ENCODE data around the gene MAN1C1. TPM values are rescaled to one million over a fixed set of nuclear protein-coding genes. Genes with fewer than 3 reads are reported as not detected.

The MAN1C1 gene
- total RNA-seq, 1 experiment from 2014 or later, result 9.3 TPM

- Histone ChIP-seq H2AK5ac (ENCODE audit: insufficient read length, low read length) (no peak overlapping the region), H2BK120ac (ENCODE audit: low read depth, low read length, poor library complexity, severe bottlenecking) (no peak overlapping the region), H2AFZ (ENCODE audit: low read length) (no peak overlapping the region), H2BK12ac (ENCODE audit: insufficient read length, low read depth, low read length) (no peak overlapping the region), H3K23me2 (ENCODE audit: insufficient read length, low read depth, low read length, poor library complexity, severe bottlenecking) (no peaks in the 10 kb centered on the region), H3K4me1 (ENCODE audit: insufficient read depth, low read length) (no peaks in the 10 kb centered on the region), H3T11ph (ENCODE audit: low read length) (no peak overlapping the region), H4K5ac (ENCODE audit: insufficient read length, low read depth, low read length) (no peak overlapping the region), H3K9me3 (ENCODE audit: control insufficient read depth, low read depth, low read length) (no peaks in the 10 kb centered on the region), H4K20me1 (ENCODE audit: control insufficient read depth, insufficient read depth, insufficient read length) (no peaks in the 10 kb centered on the region), H2BK20ac (ENCODE audit: low read depth, low read length, poor library complexity, severe bottlenecking) (no peak overlapping the region), H4K8ac (replicated peaks; ENCODE audit: insufficient read length, low read depth, low read length) (no peak overlapping the region), H3K27me3 (ENCODE audit: insufficient read depth, low read length) (no peaks in the 10 kb centered on the region; the same call in 1 of the 2 replicates), H3K79me2 (ENCODE audit: insufficient read depth, low read length) (no peaks in the 10 kb centered on the region), H3K79me1 (ENCODE audit: insufficient read depth, low read depth, low read length, poor library complexity, severe bottlenecking) (no peaks in the 10 kb centered on the region), H3K18ac (ENCODE audit: insufficient read length, low read depth, low read length) (no peak overlapping the region), H3K9ac (ENCODE audit: extremely low read depth, insufficient read length, low read length) (no peak overlapping the region), H2BK15ac (ENCODE audit: low read depth, low read length) (no peak overlapping the region), H3K23ac (ENCODE audit: insufficient read length, low read depth, low read length) (no peak overlapping the region), H3K4me2 (ENCODE audit: insufficient read depth, insufficient read length, low read length) (no peak overlapping the region), H3K27ac (ENCODE audit: insufficient read length, low read depth, low read length) (no peak overlapping the region), H3K4ac (ENCODE audit: low read depth, low read length) (no peak overlapping the region), H4K91ac (ENCODE audit: insufficient read length, low read depth, low read length) (no peak overlapping the region), H3K14ac (ENCODE audit: insufficient read depth, low read length) (no peak overlapping the region), H3K56ac (ENCODE audit: insufficient read length, low read depth, low read length) (no peak overlapping the region), H2BK5ac (ENCODE audit: insufficient read length, low read length) (no peak overlapping the region)
- Mint-ChIP-seq H3K27ac (0 out of 7 replicates have a peak overlapping the region, but pooled peaks of 1 of the 3 experiments have one; percentile 58), H3K9me3 (peaks cover 4% of the 10 kb centered on the region in 2 experiments; a peak in 2 of 5 replicates), H3K4me1 (peaks cover 20 to 23% of the 10 kb centered on the region in 2 experiments), H3K4me3 (no peak overlapping the region), H3K27me3 (ENCODE audit: low read depth) (peaks cover 6% of the 10 kb centered on the region), H3K36me3 (ENCODE audit: insufficient read depth in 1 of 3, low read depth in 3 of 3) (no peaks in the 10 kb centered on the region; a peak in 2 of 7 replicates)
- DNase-seq, result no peak
- no CpG with 5 or more reads among the region's 4 CpGs for WGBS (ENCODE audit: extremely low coverage, insufficient read length, low lambda C conversion rate)
- TF ChIP-seq, protein P1, sequence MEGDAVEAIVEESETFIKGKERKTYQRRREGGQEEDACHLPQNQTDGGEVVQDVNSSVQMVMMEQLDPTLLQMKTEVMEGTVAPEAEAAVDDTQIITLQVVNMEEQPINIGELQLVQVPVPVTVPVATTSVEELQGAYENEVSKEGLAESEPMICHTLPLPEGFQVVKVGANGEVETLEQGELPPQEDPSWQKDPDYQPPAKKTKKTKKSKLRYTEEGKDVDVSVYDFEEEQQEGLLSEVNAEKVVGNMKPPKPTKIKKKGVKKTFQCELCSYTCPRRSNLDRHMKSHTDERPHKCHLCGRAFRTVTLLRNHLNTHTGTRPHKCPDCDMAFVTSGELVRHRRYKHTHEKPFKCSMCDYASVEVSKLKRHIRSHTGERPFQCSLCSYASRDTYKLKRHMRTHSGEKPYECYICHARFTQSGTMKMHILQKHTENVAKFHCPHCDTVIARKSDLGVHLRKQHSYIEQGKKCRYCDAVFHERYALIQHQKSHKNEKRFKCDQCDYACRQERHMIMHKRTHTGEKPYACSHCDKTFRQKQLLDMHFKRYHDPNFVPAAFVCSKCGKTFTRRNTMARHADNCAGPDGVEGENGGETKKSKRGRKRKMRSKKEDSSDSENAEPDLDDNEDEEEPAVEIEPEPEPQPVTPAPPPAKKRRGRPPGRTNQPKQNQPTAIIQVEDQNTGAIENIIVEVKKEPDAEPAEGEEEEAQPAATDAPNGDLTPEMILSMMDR (conservative IDR thresholded peaks at IDR 0.05), result no peak
Measured at GRCh38 chr1:25623731-25624130, 7.1 kb downstream of the MAN1C1 start.
